ENCODE results near the gene GPC5.
"Not testable (repeated sequence)": the region's sequence is repeated elsewhere in the genome, so short reads cannot be mapped to it uniquely, and the experiment has no call there.

The GPC5 gene

GRCh38 chr13:91879360-91879759, 480.9 kb downstream of the GPC5 start:
- DNase-seq (ENCODE audit: low spot score), result no peak

- DNase-seq (ENCODE audit: low spot score), result no peak
Measured at GRCh38 chr13:91882918-91883317, 484.5 kb downstream of the GPC5 start.

GRCh38 chr13:91889641-91890040, 491.2 kb downstream of the GPC5 start:
- no peak for DNase-seq (ENCODE audit: low spot score)

- DNase-seq (ENCODE audit: low spot score), result no peak
Measured at GRCh38 chr13:91891141-91891540, 492.7 kb downstream of the GPC5 start.

GRCh38 chr13:91893040-91893439, 494.6 kb downstream of the GPC5 start:
- no peak for DNase-seq (ENCODE audit: low spot score)

GRCh38 chr13:91894316-91894715, 495.9 kb downstream of the GPC5 start:
- no peak for DNase-seq (ENCODE audit: low spot score)

GRCh38 chr13:91896547-91896946, 498.1 kb downstream of the GPC5 start:
- no peak for DNase-seq (ENCODE audit: low spot score)

GRCh38 chr13:91898986-91899385, 500.6 kb downstream of the GPC5 start:
- not testable (repeated sequence) for DNase-seq (ENCODE audit: low spot score)

GRCh38 chr13:91902291-91902690, 503.9 kb downstream of the GPC5 start:
- no peak for DNase-seq (ENCODE audit: low spot score)

- DNase-seq (ENCODE audit: low spot score), result no peak
Measured at GRCh38 chr13:91904005-91904404, 505.6 kb downstream of the GPC5 start.

GRCh38 chr13:91904597-91904996, 506.2 kb downstream of the GPC5 start:
- no peak for DNase-seq (ENCODE audit: low spot score)

GRCh38 chr13:91907398-91907797, 509.0 kb downstream of the GPC5 start:
- no peak for DNase-seq (ENCODE audit: low spot score)

- no peak for DNase-seq (ENCODE audit: low spot score)
Measured at GRCh38 chr13:91909617-91910016, 511.2 kb downstream of the GPC5 start.

- DNase-seq (ENCODE audit: low spot score), result no peak
Measured at GRCh38 chr13:91922969-91923592, 524.7 kb downstream of the GPC5 start.

GRCh38 chr13:91930687-91931086, 532.3 kb downstream of the GPC5 start:
- no peak for DNase-seq (ENCODE audit: low spot score)

- DNase-seq (ENCODE audit: low spot score), result no peak
Measured at GRCh38 chr13:91934354-91934753, 535.9 kb downstream of the GPC5 start.

- DNase-seq (ENCODE audit: low spot score), result peak; percentile 27
Measured at GRCh38 chr13:91946498-91947070, 548.2 kb downstream of the GPC5 start.

GRCh38 chr13:91948736-91949135, 550.3 kb downstream of the GPC5 start:
- DNase-seq (ENCODE audit: low spot score), result no peak

GRCh38 chr13:91950803-91951202, 552.4 kb downstream of the GPC5 start:
- DNase-seq (ENCODE audit: low spot score), result no peak

- no peak for DNase-seq (ENCODE audit: low spot score)
Measured at GRCh38 chr13:91955546-91956355, 557.3 kb downstream of the GPC5 start.

GRCh38 chr13:91960947-91961346, 562.5 kb downstream of the GPC5 start:
- no peak for DNase-seq (ENCODE audit: low spot score)

- no peak for DNase-seq (ENCODE audit: low spot score)
Measured at GRCh38 chr13:91962946-91963345, 564.5 kb downstream of the GPC5 start.

GRCh38 chr13:91965511-91965910, 567.1 kb downstream of the GPC5 start:
- DNase-seq (ENCODE audit: low spot score), result no peak

Measured in globus pallidus (tissue), 1 donor.